GM18508 (cell line): ENCODE data around the gene TBC1D22A.

Experiments used
- ATAC-seq: cut with Tn5 transposase; IDR thresholded peaks from one replicate; pipeline ENCODE4 v1.9.1; 2021; ENCODE audit warnings: moderate number of reproducible peaks; ENCODE audit not compliant: insufficient read depth, unreplicated experiment

The TBC1D22A gene

GRCh38 chr22:46871826-46872225 lies 109.4 kb downstream of the TBC1D22A start:
- no peak for ATAC-seq

- ATAC-seq, result no peak
Observed at GRCh38 chr22:46875089-46875488, 112.6 kb downstream of the TBC1D22A start.

- no peak for ATAC-seq
Observed at GRCh38 chr22:46876357-46876934, 114.0 kb downstream of the TBC1D22A start.

- ATAC-seq, result no peak
Observed at GRCh38 chr22:46878191-46878948, 115.9 kb downstream of the TBC1D22A start.

- no peak for ATAC-seq
Observed at GRCh38 chr22:46879083-46879482, 116.6 kb downstream of the TBC1D22A start.

GRCh38 chr22:46881373-46882118 lies 119.1 kb downstream of the TBC1D22A start:
- ATAC-seq, result no peak

- ATAC-seq, result no peak
Observed at GRCh38 chr22:46883092-46883910, 120.9 kb downstream of the TBC1D22A start.

GRCh38 chr22:46884365-46884764 lies 121.9 kb downstream of the TBC1D22A start:
- no peak for ATAC-seq

GRCh38 chr22:46887978-46888377 lies 125.5 kb downstream of the TBC1D22A start:
- no peak for ATAC-seq

- no peak for ATAC-seq
Observed at GRCh38 chr22:46890819-46891218, 128.4 kb downstream of the TBC1D22A start.

- no peak for ATAC-seq
Observed at GRCh38 chr22:46891382-46891951, 129.0 kb downstream of the TBC1D22A start.

- no peak for ATAC-seq
Observed at GRCh38 chr22:46892866-46893265, 130.4 kb downstream of the TBC1D22A start.

GRCh38 chr22:46893281-46894020 lies 131.0 kb downstream of the TBC1D22A start:
- ATAC-seq, result no peak

- ATAC-seq, result no peak
Observed at GRCh38 chr22:46894081-46894671, 131.7 kb downstream of the TBC1D22A start.

- ATAC-seq, result no peak
Observed at GRCh38 chr22:46894851-46895640, 132.6 kb downstream of the TBC1D22A start.

- no peak for ATAC-seq
Observed at GRCh38 chr22:46895753-46896152, 133.3 kb downstream of the TBC1D22A start.

GRCh38 chr22:46896166-46896565 lies 133.7 kb downstream of the TBC1D22A start:
- ATAC-seq, result no peak

- no peak for ATAC-seq
Observed at GRCh38 chr22:46896568-46897245, 134.3 kb downstream of the TBC1D22A start.
